ENCODE measurements around the gene SH3BGRL2. TPM values are rescaled to one million over a fixed set of nuclear protein-coding genes. Genes with fewer than 3 reads are reported as not detected.
A peak's percentile ranks its signal among the peaks of the same experiment; 100 is the strongest.
"Not testable (repeated sequence)": the region's sequence is repeated elsewhere in the genome, so short reads cannot be mapped to it uniquely, and the experiment has no call there.

The SH3BGRL2 gene
- total RNA-seq, 1 donor from 2014 or later: 47.0 TPM

GRCh38 chr6:79613912-79614311 lies 17.2 kb upstream of the SH3BGRL2 start:
- H3K27me3 ChIP-seq: no peaks in the 10 kb centered on the region
- Mint-ChIP-seq H3K4me3 (no peak overlapping the region), H3K36me3 (peaks cover 3% of the 10 kb centered on the region)

GRCh38 chr6:79614326-79615305 lies 16.5 kb upstream of the SH3BGRL2 start:
- no peaks in the 10 kb centered on the region for H3K79me2 ChIP-seq (ENCODE audit: low read depth)
- no peaks in the 10 kb centered on the region for H3K27me3 ChIP-seq
- peaks cover 23% of the 10 kb centered on the region for H3K4me1 Mint-ChIP-seq
- H3K4me2 ChIP-seq: no peak overlapping the region
- peaks cover 5% of the 10 kb centered on the region for H3K36me3 Mint-ChIP-seq
- H3K4me3 Mint-ChIP-seq: no peak overlapping the region
- no peaks in the 10 kb centered on the region for H3K27me3 Mint-ChIP-seq (ENCODE audit: insufficient read depth, low read depth)
- DNase-seq (ENCODE audit: low spot score): no peak
- H2AFZ ChIP-seq (replicated peaks): peak overlapping the region; percentile 10
- H3K9me3 Mint-ChIP-seq: no peaks in the 10 kb centered on the region
- no peak overlapping the region for H3K9ac ChIP-seq
- no peaks in the 10 kb centered on the region for H3K9me3 ChIP-seq (ENCODE audit: low read depth)
- H3K27ac ChIP-seq: no peak overlapping the region
- no peak overlapping the region for H3K4me3 ChIP-seq
- no peaks in the 10 kb centered on the region for H3F3A ChIP-seq (ENCODE audit: low read depth)
- no peaks in the 10 kb centered on the region for H3K36me3 ChIP-seq
- no peaks in the 10 kb centered on the region for H3K4me1 ChIP-seq
- peak overlapping the region; percentile 87 for H3K27ac Mint-ChIP-seq
- TF ChIP-seq EZH2phosphoT487 (IDR thresholded peaks at IDR 0.05) (no peak), CTCF (IDR thresholded peaks at IDR 0.05) (no peak), EZH2 (IDR thresholded peaks at IDR 0.05) (no peak)
- peaks cover 3% of the 10 kb centered on the region for H4K20me1 ChIP-seq (ENCODE audit: low read depth)

More at GRCh38 chr6:79613912-79614311, 17.2 kb upstream of the SH3BGRL2 start:
- DNase-seq (ENCODE audit: low spot score): no peak
- H3K79me2 ChIP-seq (ENCODE audit: low read depth): no peaks in the 10 kb centered on the region
- H3K27me3 Mint-ChIP-seq (ENCODE audit: insufficient read depth, low read depth): no peaks in the 10 kb centered on the region
- no peak overlapping the region for H3K4me3 ChIP-seq
- TF ChIP-seq CTCF (IDR thresholded peaks at IDR 0.05) (no peak), EZH2phosphoT487 (IDR thresholded peaks at IDR 0.05) (no peak), EZH2 (IDR thresholded peaks at IDR 0.05) (no peak)
- no peaks in the 10 kb centered on the region for H3K9me3 Mint-ChIP-seq
- H3F3A ChIP-seq (ENCODE audit: low read depth): no peaks in the 10 kb centered on the region
- H3K9me3 ChIP-seq (ENCODE audit: low read depth): no peaks in the 10 kb centered on the region
- no peak overlapping the region for H3K27ac ChIP-seq
- peak overlapping the region; percentile 33 for H3K27ac Mint-ChIP-seq
- no peak overlapping the region for H2AFZ ChIP-seq (replicated peaks)
- H3K36me3 ChIP-seq: no peaks in the 10 kb centered on the region
- H3K4me2 ChIP-seq: no peak overlapping the region
- H3K4me1 ChIP-seq: no peaks in the 10 kb centered on the region
- H3K9ac ChIP-seq: no peak overlapping the region
- H4K20me1 ChIP-seq (ENCODE audit: low read depth): peaks cover 3% of the 10 kb centered on the region
- H3K4me1 Mint-ChIP-seq: peaks cover 28% of the 10 kb centered on the region

- Mint-ChIP-seq H3K4me3 (no peak overlapping the region), H3K36me3 (peaks cover 5% of the 10 kb centered on the region), H3K9me3 (no peaks in the 10 kb centered on the region), H3K27me3 (ENCODE audit: insufficient read depth, low read depth) (no peaks in the 10 kb centered on the region), H3K4me1 (peaks cover 29% of the 10 kb centered on the region), H3K27ac (no peak overlapping the region)
- TF ChIP-seq CTCF (IDR thresholded peaks at IDR 0.05) (no peak), EZH2phosphoT487 (IDR thresholded peaks at IDR 0.05) (no peak), EZH2 (IDR thresholded peaks at IDR 0.05) (no peak)
- Histone ChIP-seq H3K9me3 (ENCODE audit: low read depth) (no peaks in the 10 kb centered on the region), H3K36me3 (no peaks in the 10 kb centered on the region), H3K27ac (no peak overlapping the region), H3K9ac (no peak overlapping the region), H3K4me1 (peaks cover 5% of the 10 kb centered on the region), H2AFZ (replicated peaks) (no peak overlapping the region), H3K4me2 (no peak overlapping the region), H3K4me3 (no peak overlapping the region), H3K27me3 (no peaks in the 10 kb centered on the region), H3F3A (ENCODE audit: low read depth) (no peaks in the 10 kb centered on the region), H4K20me1 (ENCODE audit: low read depth) (peaks cover 3% of the 10 kb centered on the region), H3K79me2 (ENCODE audit: low read depth) (no peaks in the 10 kb centered on the region)
- no peak for DNase-seq (ENCODE audit: low spot score)
These were observed 13.6 kb upstream of the SH3BGRL2 start for GRCh38 chr6:79617518-79617941.

GRCh38 chr6:79618425-79618824 lies 12.7 kb upstream of the SH3BGRL2 start:
- not testable (repeated sequence) for H3K79me2 ChIP-seq (ENCODE audit: low read depth); H3K4me3 ChIP-seq; H3K9me3 Mint-ChIP-seq; H3K27me3 Mint-ChIP-seq (ENCODE audit: insufficient read depth, low read depth); DNase-seq (ENCODE audit: low spot score); H3K36me3 Mint-ChIP-seq; H3K27ac Mint-ChIP-seq; H3K4me2 ChIP-seq; H3K4me3 Mint-ChIP-seq; H3K4me1 ChIP-seq; H3K9ac ChIP-seq; H3K27ac ChIP-seq; H3K27me3 ChIP-seq; H2AFZ ChIP-seq (replicated peaks); H4K20me1 ChIP-seq (ENCODE audit: low read depth); H3K36me3 ChIP-seq; H3K9me3 ChIP-seq (ENCODE audit: low read depth); H3F3A ChIP-seq (ENCODE audit: low read depth)
- peaks cover 30% of the 10 kb centered on the region for H3K4me1 Mint-ChIP-seq
